H9 (cell line): Measurements from ENCODE around the gene MYO7B. TPM values are rescaled to one million over a fixed set of nuclear protein-coding genes. Genes with fewer than 3 reads are reported as not detected.
A peak's percentile ranks its signal among the peaks of the same experiment; 100 is the strongest.

Experiments used
- DNase-seq: peaks from one replicate; pipeline ENCODE4 v3.0.0-alpha.2; 2017
- H2AFZ ChIP-seq: one replicate; pipeline ENCODE4 v1.6.1; 2013; ENCODE audit warnings: mild to moderate bottlenecking, low read length, control low read depth, moderate library complexity
- H2AK5ac ChIP-seq: 2 replicates; pipeline ENCODE4 v1.6.1; 2013; ENCODE audit warnings: low read length, control low read depth, mixed read lengths; ENCODE audit not compliant: insufficient read length
- H2BK120ac ChIP-seq: one replicate; pipeline ENCODE4 v1.6.1; 2013; ENCODE audit warnings: low read depth, mild to moderate bottlenecking, low read length, control low read depth, inconsistent platforms; ENCODE audit not compliant: poor library complexity, severe bottlenecking
- H2BK12ac ChIP-seq: 2 replicates; pipeline ENCODE4 v1.6.1; 2013; ENCODE audit warnings: low read length, control low read depth, mixed read lengths, low read depth; ENCODE audit not compliant: insufficient read length
- H2BK15ac ChIP-seq: 2 replicates; pipeline ENCODE4 v1.6.1; 2013; ENCODE audit warnings: low read depth, low read length, control low read depth
- H2BK20ac ChIP-seq: one replicate; pipeline ENCODE4 v1.6.1; 2013; ENCODE audit warnings: low read depth, mild to moderate bottlenecking, low read length, control low read depth, inconsistent platforms; ENCODE audit not compliant: poor library complexity, severe bottlenecking
- H2BK5ac ChIP-seq: 2 replicates; pipeline ENCODE4 v1.6.1; 2013; ENCODE audit warnings: low read length, control low read depth, mixed read lengths; ENCODE audit not compliant: insufficient read length
- H3K14ac ChIP-seq: 2 replicates; pipeline ENCODE4 v1.6.1; 2013; ENCODE audit warnings: low read length, control low read depth; ENCODE audit not compliant: insufficient read depth
- H3K18ac ChIP-seq: 2 replicates; pipeline ENCODE4 v1.6.1; 2013; ENCODE audit warnings: low read depth, mild to moderate bottlenecking, mixed read lengths, low read length, control low read depth; ENCODE audit not compliant: insufficient read length
- H3K23ac ChIP-seq: 2 replicates; pipeline ENCODE4 v1.6.1; 2013; ENCODE audit warnings: low read length, control low read depth, mixed read lengths, low read depth; ENCODE audit not compliant: insufficient read length
- H3K23me2 ChIP-seq: 2 replicates; pipeline ENCODE4 v1.6.1; 2013; ENCODE audit warnings: low read depth, mild to moderate bottlenecking, mixed read lengths, low read length, control low read depth; ENCODE audit not compliant: insufficient read length, poor library complexity, severe bottlenecking
- H3K27ac ChIP-seq: 2 replicates; pipeline ENCODE4 v1.5.1; 2013; ENCODE audit warnings: low read length, control low read depth, mixed read lengths, low read depth; ENCODE audit not compliant: insufficient read length
- H3K27me3 ChIP-seq: 2 replicates; pipeline ENCODE4 v1.6.1; 2013; ENCODE audit warnings: low read length, control low read depth, inconsistent platforms; ENCODE audit not compliant: insufficient read depth
- H3K4ac ChIP-seq: 2 replicates; pipeline ENCODE4 v1.6.1; 2013; ENCODE audit warnings: low read depth, mild to moderate bottlenecking, control low read depth, inconsistent platforms, low read length, moderate library complexity
- H3K4me1 ChIP-seq: 2 replicates; pipeline ENCODE4 v1.6.1; 2013; ENCODE audit warnings: low read length, control low read depth, inconsistent platforms; ENCODE audit not compliant: insufficient read depth
- H3K4me2 ChIP-seq: 2 replicates; pipeline ENCODE4 v1.6.1; 2013; ENCODE audit warnings: low read length, control low read depth, mixed read lengths; ENCODE audit not compliant: insufficient read length, insufficient read depth
- H3K56ac ChIP-seq: 2 replicates; pipeline ENCODE4 v1.6.1; 2013; ENCODE audit warnings: low read depth, mild to moderate bottlenecking, mixed read lengths, low read length, control low read depth; ENCODE audit not compliant: insufficient read length
- H3K79me1 ChIP-seq: 2 replicates; pipeline ENCODE4 v1.6.1; 2013; ENCODE audit warnings: low read depth, mild to moderate bottlenecking, moderate library complexity, low read length, control low read depth, inconsistent platforms; ENCODE audit not compliant: insufficient read depth, poor library complexity, severe bottlenecking
- H3K79me2 ChIP-seq: 2 replicates; pipeline ENCODE4 v1.6.1; 2013; ENCODE audit warnings: low read length, control low read depth, inconsistent platforms; ENCODE audit not compliant: insufficient read depth
- H3K9ac ChIP-seq: 2 replicates; pipeline ENCODE4 v1.6.1; 2013; ENCODE audit warnings: low read length, control low read depth, mixed read lengths; ENCODE audit not compliant: insufficient read length; ENCODE audit errors: extremely low read depth
- H3K9me3 ChIP-seq: one replicate; pipeline ENCODE4 v1.6.1; 2013; ENCODE audit warnings: low read depth, low read length, inconsistent platforms; ENCODE audit not compliant: control insufficient read depth
- H3T11ph ChIP-seq: one replicate; pipeline ENCODE4 v1.6.1; 2013; ENCODE audit warnings: mild to moderate bottlenecking, low read length, control low read depth, inconsistent platforms
- H4K20me1 ChIP-seq: one replicate; pipeline ENCODE4 v1.6.1; 2013; ENCODE audit not compliant: control insufficient read depth, insufficient read length, insufficient read depth
- H4K5ac ChIP-seq: 2 replicates; pipeline ENCODE4 v1.6.1; 2013; ENCODE audit warnings: low read depth, mild to moderate bottlenecking, mixed read lengths, low read length, control low read depth; ENCODE audit not compliant: insufficient read length
- H4K8ac ChIP-seq: replicated peaks from 2 replicates; pipeline ENCODE4 v1.6.1; 2013; ENCODE audit warnings: low read length, control low read depth, mixed read lengths, low read depth; ENCODE audit not compliant: insufficient read length
- H4K91ac ChIP-seq: 2 replicates; pipeline ENCODE4 v1.6.1; 2013; ENCODE audit warnings: low read depth, mild to moderate bottlenecking, moderate library complexity, mixed read lengths, low read length, control low read depth; ENCODE audit not compliant: insufficient read length
- H3K27ac Mint-ChIP-seq, 3 experiments: 2 replicates in 2 of 3; 3 replicates in 1 of 3; pipeline ENCODE4 v1.8.0; 2020 to 2021; ENCODE audit warnings: mixed read lengths in 3 of 3, mild to moderate bottlenecking in 1 of 3, moderate library complexity in 1 of 3
- H3K27me3 Mint-ChIP-seq: 2 replicates; pipeline ENCODE4 v1.8.0; 2021; ENCODE audit warnings: low read depth, mild to moderate bottlenecking, moderate library complexity, mixed read lengths
- H3K36me3 Mint-ChIP-seq, 3 experiments: 2 replicates in 2 of 3; 3 replicates in 1 of 3; pipeline ENCODE4 v1.8.0; 2020 to 2021; ENCODE audit warnings: low read depth in 3 of 3, mixed read lengths in 3 of 3; ENCODE audit not compliant: insufficient read depth in 1 of 3
- H3K4me1 Mint-ChIP-seq, 2 experiments: 2 replicates each; pipeline ENCODE4 v1.8.0; 2020; ENCODE audit warnings: mixed read lengths in 2 of 2
- H3K4me3 Mint-ChIP-seq, 2 experiments: 2 replicates in 1 of 2; 3 replicates in 1 of 2; pipeline ENCODE4 v1.8.0; 2020 to 2021; ENCODE audit warnings: mild to moderate bottlenecking in 2 of 2, mixed read lengths in 2 of 2, moderate library complexity in 1 of 2
- H3K9me3 Mint-ChIP-seq, 2 experiments: 2 replicates in 1 of 2; 3 replicates in 1 of 2; pipeline ENCODE4 v1.8.0; 2020; ENCODE audit warnings: mild to moderate bottlenecking in 2 of 2, mixed read lengths in 2 of 2, moderate library complexity in 1 of 2
- WGBS: extraction: QIAGEN DNeasy Blood & Tissue Kit; methylation state at CpG from one replicate; pipeline ENCODE4 v1.1.7; 2013; ENCODE audit warnings: missing lambda C conversion rate, low lambda C conversion rate, mixed read lengths; ENCODE audit not compliant: insufficient read length; ENCODE audit errors: extremely low coverage; 5-methylcytosine and 5-hydroxymethylcytosine counted together
- total RNA-seq: library from RNA; stranded (reverse); gene quantifications from 2 replicates; pipeline ENCODE4 v1.2.1, GENCODE V29; 2021
- TF ChIP-seq, protein P1 (sequence below): fragments of 200-600 bp; sonication (generic); conservative IDR thresholded peaks from 3 replicates; pipeline ENCODE4 v1.8.0; 2021; ENCODE audit warnings: antibody characterized with exemption, mild to moderate bottlenecking

Gene MYO7B
- total RNA-seq, 1 experiment from 2014 or later = not detected

GRCh38 chr2:127622561-127623387 is 87.3 kb downstream of the MYO7B start:
- Histone ChIP-seq H3K79me2 (no peaks in the 10 kb centered on the region), H2BK120ac (no peak overlapping the region), H4K91ac (no peak overlapping the region), H2BK15ac (no peak overlapping the region), H3K9me3 (no peaks in the 10 kb centered on the region), H4K20me1 (no peaks in the 10 kb centered on the region), H3K4me2 (no peak overlapping the region), H3K27ac (no peak overlapping the region), H3K56ac (no peak overlapping the region), H4K8ac (no peak overlapping the region), H3K4me1 (no peaks in the 10 kb centered on the region), H2BK5ac (no peak overlapping the region), H2AFZ (no peak overlapping the region), H3K9ac (no peak overlapping the region), H3T11ph (no peak overlapping the region), H4K5ac (no peak overlapping the region), H3K4ac (no peak overlapping the region), H3K23ac (no peak overlapping the region), H2BK20ac (no peak overlapping the region), H3K14ac (no peak overlapping the region; the same call in 1 of the 2 replicates), H3K23me2 (no peaks in the 10 kb centered on the region), H3K27me3 (no peaks in the 10 kb centered on the region), H2BK12ac (no peak overlapping the region), H2AK5ac (no peak overlapping the region), H3K79me1 (no peaks in the 10 kb centered on the region), H3K18ac (no peak overlapping the region)
- Mint-ChIP-seq H3K27me3 (peaks cover 6% of the 10 kb centered on the region), H3K27ac (no peak overlapping the region), H3K4me3 (no peak overlapping the region), H3K9me3 (no peaks in the 10 kb centered on the region), H3K36me3 (no peaks in the 10 kb centered on the region; a peak in 1 of 7 replicates), H3K4me1 (peaks cover 0 to 4% of the 10 kb centered on the region in 2 experiments; a peak in 2 of 4 replicates)
- peak; percentile 14 for DNase-seq
- no CpG with 5 or more reads among the region's 21 CpGs for WGBS
- TF ChIP-seq, protein P1, sequence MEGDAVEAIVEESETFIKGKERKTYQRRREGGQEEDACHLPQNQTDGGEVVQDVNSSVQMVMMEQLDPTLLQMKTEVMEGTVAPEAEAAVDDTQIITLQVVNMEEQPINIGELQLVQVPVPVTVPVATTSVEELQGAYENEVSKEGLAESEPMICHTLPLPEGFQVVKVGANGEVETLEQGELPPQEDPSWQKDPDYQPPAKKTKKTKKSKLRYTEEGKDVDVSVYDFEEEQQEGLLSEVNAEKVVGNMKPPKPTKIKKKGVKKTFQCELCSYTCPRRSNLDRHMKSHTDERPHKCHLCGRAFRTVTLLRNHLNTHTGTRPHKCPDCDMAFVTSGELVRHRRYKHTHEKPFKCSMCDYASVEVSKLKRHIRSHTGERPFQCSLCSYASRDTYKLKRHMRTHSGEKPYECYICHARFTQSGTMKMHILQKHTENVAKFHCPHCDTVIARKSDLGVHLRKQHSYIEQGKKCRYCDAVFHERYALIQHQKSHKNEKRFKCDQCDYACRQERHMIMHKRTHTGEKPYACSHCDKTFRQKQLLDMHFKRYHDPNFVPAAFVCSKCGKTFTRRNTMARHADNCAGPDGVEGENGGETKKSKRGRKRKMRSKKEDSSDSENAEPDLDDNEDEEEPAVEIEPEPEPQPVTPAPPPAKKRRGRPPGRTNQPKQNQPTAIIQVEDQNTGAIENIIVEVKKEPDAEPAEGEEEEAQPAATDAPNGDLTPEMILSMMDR = no peak
